ENCODE measurements around the gene MED29.
A peak's percentile ranks its signal among the peaks of the same experiment; 100 is the strongest.

The MED29 gene

GRCh38 chr19:39398297-39398864 lies 7.2 kb downstream of the MED29 start:
- DNase-seq (ENCODE audit: low read depth in 3 of 3) = peak in 1 of 3 experiments; percentile 32

GRCh38 chr19:39399668-39400050 lies 8.5 kb downstream of the MED29 start:
- no peak for DNase-seq (ENCODE audit: low read depth in 3 of 3)

- no peak for DNase-seq (ENCODE audit: low read depth in 3 of 3)
These were observed 8.9 kb downstream of the MED29 start for GRCh38 chr19:39400061-39400460.

- no peak for DNase-seq (ENCODE audit: low read depth in 3 of 3)
These were observed 9.9 kb downstream of the MED29 start for GRCh38 chr19:39401070-39401548.

- DNase-seq (ENCODE audit: low read depth in 3 of 3) = peak; percentile 45 to 63 (median 51)
These were observed 10.6 kb downstream of the MED29 start for GRCh38 chr19:39401549-39402345.

- DNase-seq (ENCODE audit: low read depth in 3 of 3) = peak; percentile 70 to 80 (median 72)
These were observed 11.4 kb downstream of the MED29 start for GRCh38 chr19:39402346-39403300.

GRCh38 chr19:39403331-39404312 lies 12.4 kb downstream of the MED29 start:
- peak; percentile 91 to 92 (median 91) for DNase-seq (ENCODE audit: low read depth in 3 of 3)

- no peak for DNase-seq (ENCODE audit: low read depth in 3 of 3)
These were observed 14.2 kb downstream of the MED29 start for GRCh38 chr19:39405261-39405957.

DNA sequence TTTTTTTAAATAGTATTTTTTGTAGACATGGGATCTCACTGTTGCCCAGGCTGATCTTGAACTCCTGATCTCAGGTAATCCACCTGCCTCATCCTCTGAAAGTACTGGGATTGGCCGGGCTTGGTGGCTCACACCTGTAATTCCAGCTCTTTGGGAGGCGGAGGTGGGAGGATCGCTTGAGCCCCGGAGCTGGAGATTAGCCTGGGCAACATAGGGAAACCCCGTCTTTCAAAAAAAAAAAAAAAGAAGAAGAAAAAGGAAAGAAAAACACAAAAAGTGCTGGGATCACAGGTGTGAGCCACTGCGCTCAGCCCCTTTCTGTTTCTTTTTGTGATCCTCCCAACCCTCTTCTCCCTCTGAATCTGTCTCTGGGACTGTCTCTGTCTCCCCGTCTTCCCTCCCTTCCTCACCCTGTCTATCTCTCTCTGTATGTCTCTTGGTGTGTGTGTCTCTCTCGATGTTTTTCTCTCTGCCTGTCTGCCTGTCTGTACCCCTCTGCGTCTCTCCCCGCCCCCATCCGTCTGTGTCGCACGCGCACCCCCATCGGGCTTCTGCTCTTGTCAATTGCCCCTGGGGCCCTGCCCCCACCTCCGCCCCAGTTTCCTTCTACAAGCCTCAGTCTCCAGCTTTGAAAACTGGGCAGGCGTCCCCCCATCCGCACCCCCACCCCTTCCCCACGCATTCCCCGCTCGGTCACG lies 14.9 kb downstream of the MED29 start:
- DNase-seq (ENCODE audit: low read depth in 3 of 3) = peak; percentile 82 to 87 (median 82)

- peak; percentile 77 to 85 (median 79) for DNase-seq (ENCODE audit: low read depth in 3 of 3)
These were observed 15.7 kb downstream of the MED29 start, which contains the start of gene ZFP36 for GRCh38 chr19:39406656-39407409. TSS of gene ZFP36 (plus strand) at chr19:39406847. CDS start at chr19:39406905, 58 bp downstream.

GRCh38 chr19:39407410-39407659 lies 16.2 kb downstream of the MED29 start:
- DNase-seq (ENCODE audit: low read depth in 3 of 3) = peak in 1 of 3 experiments; percentile 45

DNA sequence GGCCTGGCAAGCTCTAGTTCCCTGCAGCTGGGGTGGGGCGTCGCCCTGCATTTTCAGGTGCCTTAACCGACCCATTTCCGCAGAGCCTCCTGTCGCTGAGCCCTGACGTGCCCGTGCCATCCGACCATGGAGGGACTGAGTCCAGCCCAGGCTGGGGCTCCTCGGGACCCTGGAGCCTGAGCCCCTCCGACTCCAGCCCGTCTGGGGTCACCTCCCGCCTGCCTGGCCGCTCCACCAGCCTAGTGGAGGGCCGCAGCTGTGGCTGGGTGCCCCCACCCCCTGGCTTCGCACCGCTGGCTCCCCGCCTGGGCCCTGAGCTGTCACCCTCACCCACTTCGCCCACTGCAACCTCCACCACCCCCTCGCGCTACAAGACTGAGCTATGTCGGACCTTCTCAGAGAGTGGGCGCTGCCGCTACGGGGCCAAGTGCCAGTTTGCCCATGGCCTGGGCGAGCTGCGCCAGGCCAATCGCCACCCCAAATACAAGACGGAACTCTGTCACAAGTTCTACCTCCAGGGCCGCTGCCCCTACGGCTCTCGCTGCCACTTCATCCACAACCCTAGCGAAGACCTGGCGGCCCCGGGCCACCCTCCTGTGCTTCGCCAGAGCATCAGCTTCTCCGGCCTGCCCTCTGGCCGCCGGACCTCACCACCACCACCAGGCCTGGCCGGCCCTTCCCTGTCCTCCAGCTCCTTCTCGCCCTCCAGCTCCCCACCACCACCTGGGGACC lies 16.6 kb downstream of the MED29 start:
- peak in 1 of 3 experiments; percentile 15 for DNase-seq (ENCODE audit: low read depth in 3 of 3)

GRCh38 chr19:39408392-39409207 lies 17.4 kb downstream of the MED29 start:
- no peak for DNase-seq (ENCODE audit: low read depth in 3 of 3)

GRCh38 chr19:39409208-39410016 lies 18.2 kb downstream of the MED29 start:
- DNase-seq (ENCODE audit: low read depth in 3 of 3) = peak; percentile 71 to 78 (median 73)

DNA sequence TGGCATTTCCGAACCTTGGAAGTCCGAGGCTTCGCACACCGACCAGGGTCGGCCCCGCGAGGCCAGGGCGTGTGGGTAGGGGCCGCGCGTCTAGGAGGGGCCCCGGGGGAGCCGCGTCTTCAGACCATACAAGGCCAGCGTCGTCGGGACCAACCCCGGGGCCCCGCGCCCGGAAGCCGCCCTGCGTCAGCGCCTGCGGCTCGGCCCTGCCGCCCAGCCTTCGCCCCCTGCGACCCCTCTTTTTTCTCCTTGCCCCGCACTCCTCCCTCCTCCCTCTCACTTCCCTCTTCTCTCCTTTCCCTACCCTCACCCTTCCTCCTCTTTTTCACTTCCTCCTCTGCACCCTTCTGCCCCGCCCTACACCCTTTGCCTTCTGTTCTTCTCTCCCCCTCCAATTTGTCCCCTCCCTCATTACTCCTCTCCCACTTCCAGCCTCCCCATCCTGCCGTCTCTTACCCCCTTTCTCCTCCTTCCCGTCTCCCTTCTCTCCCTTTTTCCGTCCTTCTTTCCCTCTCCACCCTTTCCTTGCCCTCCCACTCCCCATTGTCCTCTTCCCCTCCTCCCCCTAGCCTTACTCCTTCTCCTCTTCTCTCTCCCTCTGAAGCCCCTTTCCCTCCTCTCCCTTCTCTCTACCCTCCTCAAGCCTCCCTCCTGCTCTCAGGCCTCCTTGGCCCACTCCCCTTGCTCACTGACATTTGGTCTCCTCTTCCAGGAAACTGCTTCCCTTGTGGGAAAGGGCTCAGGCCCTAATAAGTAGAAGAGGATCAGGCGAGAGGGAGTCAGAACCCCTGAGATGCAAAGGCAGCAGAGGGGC lies 19.0 kb downstream of the MED29 start:
- peak in 1 of 3 experiments; percentile 41 for DNase-seq (ENCODE audit: low read depth in 3 of 3)

GRCh38 chr19:39410831-39411080 lies 19.6 kb downstream of the MED29 start:
- DNase-seq (ENCODE audit: low read depth in 3 of 3) = no peak

All from stimulated activated CD4-positive, alpha-beta T cell treated with anti-CD3 and anti-CD28 coated beads, TNF-alpha, amount 100 ng/mL, for 4 hours (primary cell).